ENCODE measurements around the gene SLC2A11.

The SLC2A11 gene

DNA sequence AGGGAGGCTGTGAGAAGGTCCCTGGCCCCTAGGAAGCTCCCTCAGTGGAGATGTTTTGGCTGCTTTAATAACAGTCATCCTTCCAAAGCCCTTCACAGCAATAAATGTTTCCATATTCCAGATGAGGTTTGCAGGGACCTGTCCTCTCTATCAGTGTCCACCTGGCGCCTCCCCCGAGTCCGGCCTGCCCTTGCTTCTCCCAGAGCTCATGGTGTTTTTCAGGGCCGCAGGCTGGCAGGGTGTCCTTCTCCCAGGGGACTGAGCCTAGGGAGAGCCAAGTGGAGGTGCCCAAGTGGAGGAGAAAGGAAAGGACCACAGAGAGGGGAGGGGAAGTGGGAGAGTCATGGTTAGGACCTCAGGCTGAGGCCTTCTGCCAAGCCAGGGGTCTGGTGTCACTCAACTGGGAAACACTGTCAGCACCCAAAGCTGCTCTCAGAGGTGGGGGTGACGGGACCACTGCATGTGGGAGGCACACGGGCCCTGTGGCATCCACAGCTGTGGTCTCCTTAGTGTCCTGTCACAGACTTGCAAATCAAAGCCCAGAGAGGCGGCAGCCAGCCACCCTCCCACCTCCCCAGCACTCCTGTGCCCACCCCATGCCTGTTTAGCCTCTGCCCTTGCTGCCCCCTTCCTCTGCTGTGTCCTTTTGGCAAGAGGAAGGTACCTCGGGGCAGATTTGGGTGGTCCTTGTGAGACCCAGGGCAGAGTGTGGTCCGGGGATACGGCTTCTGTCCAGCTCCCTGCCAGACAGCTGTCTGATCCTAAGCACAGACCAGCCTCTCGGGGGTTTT, 25.3 kb upstream of the SLC2A11 start:
- no peak for DNase-seq (ENCODE audit: low read depth in 2 of 2)

DNA sequence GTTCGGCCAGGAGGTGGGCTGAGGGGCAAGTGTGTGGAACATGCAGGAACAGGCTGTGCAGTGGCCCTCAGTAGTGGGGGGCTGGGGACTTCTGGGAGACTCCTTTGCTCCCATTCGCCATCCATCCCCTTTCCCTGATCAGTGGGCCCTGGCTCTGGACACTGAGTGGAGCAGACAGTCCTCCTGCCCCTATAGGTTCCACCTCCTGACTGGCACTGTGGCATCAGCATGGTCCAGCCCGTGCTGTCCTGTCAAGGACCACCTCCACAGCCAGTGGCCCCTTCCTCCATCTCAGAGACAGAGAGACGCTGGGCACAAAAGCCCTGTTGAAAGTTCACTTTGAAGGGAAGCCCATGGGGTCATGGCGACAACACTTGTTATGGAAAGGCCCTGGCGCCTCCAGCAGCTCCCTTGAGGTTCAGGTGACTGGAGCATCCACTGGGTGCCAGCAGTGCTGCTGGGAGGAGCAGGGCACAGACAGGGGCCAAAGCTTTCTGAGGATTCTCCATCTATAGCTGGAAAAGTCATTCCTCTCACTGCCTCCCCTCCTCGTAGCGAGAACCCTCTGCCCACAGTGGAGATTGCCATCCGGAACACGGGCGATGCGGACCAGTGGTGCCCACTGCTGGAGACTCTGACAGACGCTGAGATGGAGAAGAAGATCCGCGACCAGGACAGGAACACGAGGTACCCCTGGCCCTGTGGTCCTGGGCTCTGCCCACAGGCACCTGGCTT, 24.5 kb upstream of the SLC2A11 start:
- DNase-seq (ENCODE audit: low read depth in 2 of 2): no peak

- no peak for DNase-seq (ENCODE audit: low read depth in 2 of 2)
These were observed 23.8 kb upstream of the SLC2A11 start for GRCh38 chr22:23833911-23834317.

- no peak for DNase-seq (ENCODE audit: low read depth in 2 of 2)
These were observed 23.3 kb upstream of the SLC2A11 start for GRCh38 chr22:23834406-23834792.

- no peak for DNase-seq (ENCODE audit: low read depth in 2 of 2)
These were observed 22.7 kb upstream of the SLC2A11 start for GRCh38 chr22:23834793-23835483.

- DNase-seq (ENCODE audit: low read depth in 2 of 2): no peak
These were observed 22.1 kb upstream of the SLC2A11 start for GRCh38 chr22:23835484-23836144.

- no peak for DNase-seq (ENCODE audit: low read depth in 2 of 2)
These were observed 21.4 kb upstream of the SLC2A11 start for GRCh38 chr22:23836281-23836680.

- DNase-seq (ENCODE audit: low read depth in 2 of 2): no peak
These were observed 20.8 kb upstream of the SLC2A11 start for GRCh38 chr22:23836692-23837495.

GRCh38 chr22:23837496-23837859, 20.2 kb upstream of the SLC2A11 start:
- DNase-seq (ENCODE audit: low read depth in 2 of 2): no peak

DNA sequence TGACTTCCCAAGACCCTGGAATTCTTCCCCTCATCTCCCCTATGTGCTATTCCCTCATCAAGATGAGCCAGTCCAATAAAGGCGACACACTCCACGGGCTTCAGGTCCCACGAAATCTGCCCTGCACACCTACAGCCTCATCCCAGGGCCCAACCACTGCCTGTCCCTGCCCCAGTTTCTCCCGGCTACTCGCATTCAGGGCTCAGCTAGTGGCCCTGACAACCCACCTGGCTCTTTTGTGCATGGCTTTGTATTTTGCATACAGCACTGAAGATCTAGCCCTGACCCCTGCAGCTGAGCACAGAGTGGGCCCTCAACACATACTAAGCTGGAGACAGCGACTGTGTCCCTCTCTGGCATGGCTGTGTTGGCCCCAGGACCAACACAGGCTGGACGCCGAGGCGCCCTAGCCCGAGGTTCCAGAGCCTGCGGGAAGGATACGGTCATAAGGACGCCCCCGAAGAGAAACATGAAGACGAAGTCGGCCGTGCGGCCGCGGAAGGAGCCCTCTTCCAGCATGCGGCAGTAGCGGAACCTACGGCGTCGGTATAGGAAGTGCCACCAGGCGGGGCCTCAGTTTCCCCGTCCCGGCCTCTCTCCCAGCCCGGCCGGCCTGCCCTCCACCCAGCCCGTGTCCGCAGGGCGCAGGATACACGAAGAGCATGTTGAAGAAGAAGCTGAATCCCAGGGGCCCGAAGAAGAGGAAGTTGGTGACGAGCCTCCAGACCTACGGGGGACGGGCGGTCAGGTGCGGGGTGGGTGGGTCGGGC, 19.6 kb upstream of the SLC2A11 start:
- DNase-seq (ENCODE audit: low read depth in 2 of 2): no peak

- peak; percentile 87 to 88 for DNase-seq (ENCODE audit: low read depth in 2 of 2)
These were observed 18.8 kb upstream of the SLC2A11 start, which contains the start of gene DERL3 for GRCh38 chr22:23838681-23839468. DERL3 (minus strand) TSS chr22:23839006; CDS start chr22:23838987, 19 bp downstream.

- no peak for DNase-seq (ENCODE audit: low read depth in 2 of 2)
These were observed 17.6 kb upstream of the SLC2A11 start for GRCh38 chr22:23840026-23840425.

DNA sequence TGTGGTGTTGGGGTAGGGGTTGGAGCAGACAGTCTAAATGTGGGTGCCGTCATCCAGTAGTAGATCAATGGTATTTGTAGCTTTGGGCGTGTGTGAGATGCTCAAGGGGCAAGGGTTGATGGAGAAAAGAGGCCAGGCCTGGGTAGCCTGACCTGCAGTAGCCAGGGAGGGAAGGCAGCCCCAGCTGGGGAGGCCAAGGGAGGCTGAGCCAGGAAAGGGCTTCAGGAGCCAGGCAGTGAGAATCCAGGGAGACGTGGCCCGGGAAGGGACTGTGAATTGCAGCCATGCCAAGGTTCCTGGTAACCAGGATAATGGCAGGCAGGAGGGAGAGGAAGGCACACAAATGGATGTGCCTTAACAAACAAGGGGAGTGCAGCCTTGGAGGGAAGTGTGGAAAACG, 16.4 kb upstream of the SLC2A11 start:
- DNase-seq (ENCODE audit: low read depth in 2 of 2): no peak

DNA sequence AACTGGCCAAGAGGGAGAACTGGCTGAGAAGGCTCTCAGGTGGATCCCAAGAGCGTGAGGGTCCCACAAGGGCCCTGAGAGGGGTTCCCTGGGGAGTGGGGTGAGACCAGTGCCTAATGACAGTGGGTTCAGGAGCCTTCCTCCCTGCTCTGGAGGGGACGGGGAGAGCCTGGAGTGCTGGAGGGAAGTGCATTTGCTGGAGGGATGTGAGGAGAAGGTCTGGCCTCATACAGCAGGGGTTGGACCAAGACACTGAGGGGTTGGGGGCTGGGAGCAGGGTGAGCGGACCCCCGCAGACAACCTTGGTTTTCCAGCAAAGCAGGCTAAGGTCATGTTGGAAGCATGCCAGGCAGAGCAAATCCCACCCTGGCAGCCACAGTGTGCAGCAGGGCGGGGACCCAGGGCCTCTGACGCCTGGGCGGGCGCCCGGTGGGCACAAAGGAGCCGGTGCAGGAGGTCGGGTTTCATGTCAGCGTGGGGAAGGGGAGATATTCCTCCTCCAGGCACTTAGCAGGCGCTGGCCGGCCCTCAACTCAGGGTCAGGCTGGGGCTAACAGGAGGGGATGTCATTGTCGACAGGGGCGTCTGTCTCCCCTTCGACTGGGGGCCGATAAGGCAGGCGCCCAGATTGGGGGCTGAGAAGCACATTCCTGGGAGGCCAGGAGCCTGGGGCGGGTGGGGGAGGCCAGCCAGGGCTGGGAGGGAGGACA, 15.8 kb upstream of the SLC2A11 start:
- no peak for DNase-seq (ENCODE audit: low read depth in 2 of 2)

- DNase-seq (ENCODE audit: low read depth in 2 of 2): no peak
These were observed 15.1 kb upstream of the SLC2A11 start for GRCh38 chr22:23842599-23842998.

DNA sequence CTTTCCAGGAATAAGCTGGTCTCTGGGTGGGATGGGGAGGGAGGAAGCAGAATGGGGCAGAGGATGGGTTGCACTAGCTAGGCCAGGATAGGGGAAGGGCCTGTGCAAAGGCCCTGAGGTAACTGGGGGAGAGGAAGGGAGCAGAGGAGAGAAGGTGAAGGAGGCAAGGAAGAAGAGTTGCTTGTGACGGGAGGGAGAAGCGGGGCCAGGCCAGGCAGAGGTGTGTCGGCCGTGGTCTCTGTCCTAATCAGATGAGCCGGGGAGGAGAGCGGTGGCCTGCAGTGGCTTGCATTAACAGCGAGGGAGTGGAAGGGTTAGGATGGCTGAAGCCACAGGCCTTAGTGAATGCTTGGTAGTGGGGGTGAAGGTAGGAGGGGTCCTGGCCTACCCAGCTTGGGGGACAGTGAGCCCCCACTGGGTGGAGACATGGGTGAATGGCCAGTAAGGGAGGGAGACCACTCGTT, 12.9 kb upstream of the SLC2A11 start:
- DNase-seq (ENCODE audit: low read depth in 2 of 2): no peak

GRCh38 chr22:23845265-23846080, 12.2 kb upstream of the SLC2A11 start:
- no peak for DNase-seq (ENCODE audit: low read depth in 2 of 2)

GRCh38 chr22:23846081-23846469, 11.6 kb upstream of the SLC2A11 start:
- DNase-seq (ENCODE audit: low read depth in 2 of 2): no peak

Data from stimulated activated CD4-positive, alpha-beta T cell treated with anti-CD3 and anti-CD28 coated beads, Interleukin-1b, Interleukin-23, amount 100 ng/mL, for 1 hour (primary cell).